ENCODE results near the gene RPL10. TPM values are rescaled to one million over a fixed set of nuclear protein-coding genes. Genes with fewer than 3 reads are reported as not detected.

RPL10 gene
- total and polyA plus RNA-seq, 9 of the 15 experiments (the other 6 are each of a cell fraction or from before 2014, with no cell fraction given): 3,774 to 7,600 (median 5,014) TPM

DNA sequence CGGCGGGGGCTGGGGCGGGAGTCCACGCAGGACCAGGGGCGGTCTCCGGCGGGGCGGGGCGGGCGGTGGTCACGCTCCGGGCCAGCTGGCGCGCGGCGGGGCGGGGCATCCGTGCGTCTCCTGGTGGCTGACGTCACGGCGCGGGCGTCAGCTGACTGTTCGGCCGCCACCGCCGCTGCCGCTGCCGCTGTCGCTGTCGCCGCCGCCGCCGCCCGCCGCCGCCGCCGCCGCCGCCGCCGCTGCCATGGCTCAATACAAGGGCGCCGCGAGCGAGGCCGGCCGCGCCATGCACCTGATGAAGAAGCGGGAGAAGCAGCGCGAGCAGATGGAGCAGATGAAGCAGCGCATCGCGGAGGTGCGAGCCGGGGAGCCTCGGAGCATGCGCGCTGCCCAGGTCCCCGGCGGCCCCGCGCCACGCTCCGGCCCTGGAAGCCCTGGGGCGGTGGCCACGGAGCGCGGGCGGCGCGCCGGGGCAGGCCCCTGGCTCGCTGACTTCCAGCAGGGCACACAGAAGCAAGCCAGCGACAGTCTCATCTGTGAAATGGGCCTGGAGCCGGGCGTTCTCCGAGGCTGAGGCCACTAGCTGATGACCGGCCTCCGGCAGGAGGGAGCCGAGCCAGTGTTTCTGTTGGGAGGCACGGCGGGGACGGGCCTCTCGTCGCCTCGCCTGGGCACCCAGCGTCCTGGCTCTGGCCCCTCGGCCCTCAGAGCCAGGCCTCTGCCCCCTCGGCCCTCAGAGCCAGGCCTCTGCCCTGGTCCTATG is 46.0 kb downstream of the RPL10 start, which contains the start of gene FAM50A:
Gene FAM50A, plus strand, starts transcription at position 150 of the 763 bp plus-strand sequence. Its CDS starts 95 bp downstream, at position 245.
- peaks cover 66% of the 10 kb centered on the region; the same call in 2 of the 3 replicates for H3K36me3 ChIP-seq (ENCODE audit: control insufficient read depth, insufficient read depth, low read length)
- no peaks in the 10 kb centered on the region for H3K27me3 ChIP-seq (ENCODE audit: control insufficient read depth in 2 of 2, insufficient read depth in 2 of 2, low read length in 2 of 2)
- H3K27ac ChIP-seq (ENCODE audit: extremely low read depth, low read depth, low read length): peak within 1 kb of the TSS; percentile 80
- H3K4me3 ChIP-seq: peak within 1 kb of the TSS; percentile 76
- H3K9me1 ChIP-seq (ENCODE audit: control insufficient read depth, insufficient read depth, low read length): no peaks in the 10 kb centered on the region
- in situ Hi-C loops (cut with MboI) (no loop called here), intact Hi-C loops (cut with micrococcal nuclease) (no loop called here)
- peak within 1 kb of the TSS; percentile 89 to 97 for H3K9ac ChIP-seq (ENCODE audit: insufficient read depth in 1 of 2, low read depth in 2 of 2, low read length in 2 of 2)
- peak within 1 kb of the TSS; percentile 77; the same call in 1 of the 2 replicates for H2AFZ ChIP-seq (ENCODE audit: low read depth, low read length)
- ChIA-PET CTCF (ENCODE audit: low intra/inter-chr PET ratio) (no interaction called here), POLR2A (interaction anchor here (0.7 to 1.7 kb wide), 5 partner anchors 14 to 83 kb away, joined by 3 to 10 read pairs (median 4); partner anchors contain the start of genes DNASE1L1, PLXNA3, RPL10 and SLC10A3)
- FAIRE-seq: no peak
- BruUV-seq (replicated peaks): no TSS peak
- H4K20me1 ChIP-seq (replicated peaks; ENCODE audit: control insufficient read depth, insufficient read depth, low read length): no peaks in the 10 kb centered on the region
- H3K4me2 ChIP-seq (ENCODE audit: insufficient read depth, low read length): peak within 1 kb of the TSS; percentile 78
- peak; percentile 85 to 88 (median 86) for DNase-seq (ENCODE audit: extremely low read depth in 1 of 4, low spot score in 3 of 4)
- no peaks in the 10 kb centered on the region for H3K9me3 ChIP-seq (replicated peaks; ENCODE audit: control insufficient read depth, insufficient read depth, low read depth, low read length)
- 0% methylated on average over 5 of the region's 94 CpGs for WGBS (ENCODE audit: insufficient coverage, low coverage, missing lambda C conversion rate)
- peaks cover 9 to 36% of the 10 kb centered on the region in 2 experiments; a peak in 4 of 5 replicates for H3K4me1 ChIP-seq (replicated peaks in 1 of 2; ENCODE audit: control insufficient read depth in 2 of 2, insufficient read depth in 2 of 2, low read length in 2 of 2)
- peak; percentile 94 for ATAC-seq
- H3K79me2 ChIP-seq (ENCODE audit: control insufficient read depth, insufficient read depth, low read length): peaks cover 18% of the 10 kb centered on the region
- TF ChIP-seq FOSL1 (tag; conservative IDR thresholded peaks at IDR 0.05) (no peak), BACH1 (tag; IDR thresholded peaks at IDR 0.05) (no peak), MYNN (IDR thresholded peaks at IDR 0.05) (no peak), MYNN (CRISPR knock-in tag; IDR thresholded peaks at IDR 0.05) (no peak), ZSCAN32 (CRISPR knock-in tag; IDR thresholded peaks at IDR 0.05) (no peak), ZNF282 (CRISPR knock-in tag; IDR thresholded peaks at IDR 0.05) (no peak), GATAD2B (IDR thresholded peaks at IDR 0.05; ENCODE audit: borderline replicate concordance) (peak; percentile 85), KDM2B (CRISPR knock-in tag; IDR thresholded peaks at IDR 0.05) (no peak), MBD2 (IDR thresholded peaks at IDR 0.05; ENCODE audit: borderline replicate concordance, low read depth) (no peak), ADNP (tag; IDR thresholded peaks at IDR 0.05) (no peak), OTX1 (CRISPR knock-in tag; IDR thresholded peaks at IDR 0.05) (no peak), NBN (IDR thresholded peaks at IDR 0.05; ENCODE audit: low read depth) (no peak), ZNF696 (CRISPR knock-in tag; conservative IDR thresholded peaks at IDR 0.05) (no peak), ZZZ3 (IDR thresholded peaks at IDR 0.05) (no peak), SIN3B (IDR thresholded peaks at IDR 0.05; ENCODE audit: low read depth) (peak; percentile 85; the same call in 1 of the 2 replicates)
- TF ChIP-seq, protein P1, sequence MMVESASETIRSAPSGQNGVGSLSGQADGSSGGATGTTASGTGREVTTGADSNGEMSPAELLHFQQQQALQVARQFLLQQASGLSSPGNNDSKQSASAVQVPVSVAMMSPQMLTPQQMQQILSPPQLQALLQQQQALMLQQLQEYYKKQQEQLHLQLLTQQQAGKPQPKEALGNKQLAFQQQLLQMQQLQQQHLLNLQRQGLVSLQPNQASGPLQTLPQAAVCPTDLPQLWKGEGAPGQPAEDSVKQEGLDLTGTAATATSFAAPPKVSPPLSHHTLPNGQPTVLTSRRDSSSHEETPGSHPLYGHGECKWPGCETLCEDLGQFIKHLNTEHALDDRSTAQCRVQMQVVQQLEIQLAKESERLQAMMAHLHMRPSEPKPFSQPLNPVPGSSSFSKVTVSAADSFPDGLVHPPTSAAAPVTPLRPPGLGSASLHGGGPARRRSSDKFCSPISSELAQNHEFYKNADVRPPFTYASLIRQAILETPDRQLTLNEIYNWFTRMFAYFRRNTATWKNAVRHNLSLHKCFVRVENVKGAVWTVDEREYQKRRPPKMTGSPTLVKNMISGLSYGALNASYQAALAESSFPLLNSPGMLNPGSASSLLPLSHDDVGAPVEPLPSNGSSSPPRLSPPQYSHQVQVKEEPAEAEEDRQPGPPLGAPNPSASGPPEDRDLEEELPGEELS (CRISPR knock-in tag; IDR thresholded peaks at IDR 0.05; ENCODE audit: borderline replicate concordance): no peak
- TF ChIP-seq, protein P2, sequence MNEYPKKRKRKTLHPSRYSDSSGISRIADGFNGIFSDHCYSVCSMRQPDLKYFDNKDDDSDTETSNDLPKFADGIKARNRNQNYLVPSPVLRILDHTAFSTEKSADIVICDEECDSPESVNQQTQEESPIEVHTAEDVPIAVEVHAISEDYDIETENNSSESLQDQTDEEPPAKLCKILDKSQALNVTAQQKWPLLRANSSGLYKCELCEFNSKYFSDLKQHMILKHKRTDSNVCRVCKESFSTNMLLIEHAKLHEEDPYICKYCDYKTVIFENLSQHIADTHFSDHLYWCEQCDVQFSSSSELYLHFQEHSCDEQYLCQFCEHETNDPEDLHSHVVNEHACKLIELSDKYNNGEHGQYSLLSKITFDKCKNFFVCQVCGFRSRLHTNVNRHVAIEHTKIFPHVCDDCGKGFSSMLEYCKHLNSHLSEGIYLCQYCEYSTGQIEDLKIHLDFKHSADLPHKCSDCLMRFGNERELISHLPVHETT (CRISPR knock-in tag; conservative IDR thresholded peaks at IDR 0.05 in 1 of 2, IDR thresholded peaks at IDR 0.05 in 1 of 2): peak in 1 of 2 experiments; percentile 71; a peak in 2 of 4 replicates
- TF ChIP-seq, protein P3, sequence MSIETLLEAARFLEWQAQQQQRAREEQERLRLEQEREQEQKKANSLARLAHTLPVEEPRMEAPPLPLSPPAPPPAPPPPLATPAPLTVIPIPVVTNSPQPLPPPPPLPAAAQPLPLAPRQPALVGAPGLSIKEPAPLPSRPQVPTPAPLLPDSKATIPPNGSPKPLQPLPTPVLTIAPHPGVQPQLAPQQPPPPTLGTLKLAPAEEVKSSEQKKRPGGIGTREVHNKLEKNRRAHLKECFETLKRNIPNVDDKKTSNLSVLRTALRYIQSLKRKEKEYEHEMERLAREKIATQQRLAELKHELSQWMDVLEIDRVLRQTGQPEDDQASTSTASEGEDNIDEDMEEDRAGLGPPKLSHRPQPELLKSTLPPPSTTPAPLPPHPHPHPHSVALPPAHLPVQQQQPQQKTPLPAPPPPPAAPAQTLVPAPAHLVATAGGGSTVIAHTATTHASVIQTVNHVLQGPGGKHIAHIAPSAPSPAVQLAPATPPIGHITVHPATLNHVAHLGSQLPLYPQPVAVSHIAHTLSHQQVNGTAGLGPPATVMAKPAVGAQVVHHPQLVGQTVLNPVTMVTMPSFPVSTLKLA (conservative IDR thresholded peaks at IDR 0.05): 0 out of 4 replicates have a peak, but pooled peaks of 1 of the 2 experiments have one; percentile 16

Data from K562 (cell line).